ES-I3 (cell line): ENCODE results near the gene RALY.

Experiments used
- H3K36me3 ChIP-seq: 2 replicates; pipeline ENCODE4 v1.6.1; 2013; ENCODE audit warnings: mild to moderate bottlenecking, low read length, control low read depth, moderate library complexity; ENCODE audit not compliant: insufficient read depth
- H3K4me1 ChIP-seq: 2 replicates; pipeline ENCODE4 v1.6.1; 2013; ENCODE audit warnings: mild to moderate bottlenecking, control low read depth, low read length; ENCODE audit not compliant: insufficient read depth
- H3K9ac ChIP-seq: 2 replicates; pipeline ENCODE4 v1.6.1; 2013; ENCODE audit warnings: low read depth, mild to moderate bottlenecking, low read length, moderate library complexity
- H3K9me3 ChIP-seq: 2 replicates; pipeline ENCODE4 v1.6.1; 2013; ENCODE audit warnings: mild to moderate bottlenecking, low read length, moderate library complexity; ENCODE audit not compliant: control insufficient read depth, insufficient read depth

Gene RALY

GRCh38 chr20:34078540-34078939 is 84.8 kb downstream of the RALY start:
- Histone ChIP-seq H3K9ac (no peak overlapping the region), H3K4me1 (peaks cover 9% of the 10 kb centered on the region; the same call in 1 of the 2 replicates), H3K36me3 (peaks cover 3% of the 10 kb centered on the region; the same call in 1 of the 2 replicates), H3K9me3 (no peaks in the 10 kb centered on the region)

GRCh38 chr20:34079818-34080217 is 86.1 kb downstream of the RALY start:
- Histone ChIP-seq H3K36me3 (peaks cover 3% of the 10 kb centered on the region; the same call in 1 of the 2 replicates), H3K9me3 (no peaks in the 10 kb centered on the region), H3K9ac (no peak overlapping the region), H3K4me1 (no peaks in the 10 kb centered on the region)

GRCh38 chr20:34082232-34082887 is 88.6 kb downstream of the RALY start:
- H3K36me3 ChIP-seq = no peaks in the 10 kb centered on the region; the same call in 1 of the 2 replicates
- H3K9ac ChIP-seq = no peak overlapping the region
- no peaks in the 10 kb centered on the region for H3K9me3 ChIP-seq

GRCh38 chr20:34083137-34083536 is 89.4 kb downstream of the RALY start:
- no peak overlapping the region for H3K9ac ChIP-seq
- H3K9me3 ChIP-seq = no peaks in the 10 kb centered on the region
- no peaks in the 10 kb centered on the region for H3K4me1 ChIP-seq
- no peaks in the 10 kb centered on the region for H3K36me3 ChIP-seq

More at GRCh38 chr20:34082232-34082887, 88.6 kb downstream of the RALY start:
- H3K4me1 ChIP-seq = no peaks in the 10 kb centered on the region

GRCh38 chr20:34083781-34084180 is 90.1 kb downstream of the RALY start:
- Histone ChIP-seq H3K9me3 (no peaks in the 10 kb centered on the region), H3K9ac (no peak overlapping the region), H3K36me3 (no peaks in the 10 kb centered on the region), H3K4me1 (no peaks in the 10 kb centered on the region)

GRCh38 chr20:34084227-34084923 is 90.7 kb downstream of the RALY start:
- Histone ChIP-seq H3K9ac (no peak overlapping the region), H3K9me3 (no peaks in the 10 kb centered on the region), H3K36me3 (no peaks in the 10 kb centered on the region; the same call in 1 of the 2 replicates), H3K4me1 (no peaks in the 10 kb centered on the region)

GRCh38 chr20:34085544-34086040 is 91.9 kb downstream of the RALY start:
- peaks cover 6% of the 10 kb centered on the region; the same call in 1 of the 2 replicates for H3K36me3 ChIP-seq
- no peak overlapping the region for H3K9ac ChIP-seq
- no peaks in the 10 kb centered on the region for H3K4me1 ChIP-seq

GRCh38 chr20:34088305-34089174 is 94.8 kb downstream of the RALY start:
- Histone ChIP-seq H3K9ac (no peak overlapping the region), H3K36me3 (peaks cover 18% of the 10 kb centered on the region), H3K4me1 (no peaks in the 10 kb centered on the region), H3K9me3 (no peaks in the 10 kb centered on the region)

More at GRCh38 chr20:34085544-34086040, 91.9 kb downstream of the RALY start:
- H3K9me3 ChIP-seq = no peaks in the 10 kb centered on the region

- no peaks in the 10 kb centered on the region for H3K9me3 ChIP-seq
- H3K36me3 ChIP-seq = peaks cover 23% of the 10 kb centered on the region
- no peak overlapping the region for H3K9ac ChIP-seq
- H3K4me1 ChIP-seq = no peaks in the 10 kb centered on the region
These were observed 95.4 kb downstream of the RALY start for GRCh38 chr20:34089175-34089479.

GRCh38 chr20:34089655-34090345 is 96.1 kb downstream of the RALY start:
- Histone ChIP-seq H3K9ac (no peak overlapping the region), H3K4me1 (no peaks in the 10 kb centered on the region), H3K36me3 (peaks cover 26% of the 10 kb centered on the region), H3K9me3 (no peaks in the 10 kb centered on the region)

GRCh38 chr20:34090645-34091044 is 96.9 kb downstream of the RALY start:
- Histone ChIP-seq H3K36me3 (peaks cover 34% of the 10 kb centered on the region), H3K4me1 (no peaks in the 10 kb centered on the region), H3K9me3 (no peaks in the 10 kb centered on the region), H3K9ac (no peak overlapping the region)

GRCh38 chr20:34091637-34092200 is 98.0 kb downstream of the RALY start:
- Histone ChIP-seq H3K9me3 (no peaks in the 10 kb centered on the region; the same call in 1 of the 2 replicates), H3K36me3 (peaks cover 44% of the 10 kb centered on the region), H3K4me1 (no peaks in the 10 kb centered on the region), H3K9ac (no peak overlapping the region)

- Histone ChIP-seq H3K9me3 (no peaks in the 10 kb centered on the region; the same call in 1 of the 2 replicates), H3K4me1 (no peaks in the 10 kb centered on the region), H3K36me3 (peaks cover 51% of the 10 kb centered on the region), H3K9ac (no peak overlapping the region)
These were observed 100.2 kb downstream of the RALY start for GRCh38 chr20:34093895-34094294.
